Thymus (tissue), 11 donors: Measurements from ENCODE around the gene COPG1. TPM values are rescaled to one million over a fixed set of nuclear protein-coding genes. Genes with fewer than 3 reads are reported as not detected.
"Not testable (repeated sequence)": the region's sequence is repeated elsewhere in the genome, so short reads cannot be mapped to it uniquely, and the experiment has no call there.

Source experiments
- DNase-seq, 9 donors: peaks; one replicate each; pipeline ENCODE4 v3.0.0-alpha.2; 2013; ENCODE audit warnings: low spot score in 9 of 9, low read depth in 6 of 9, missing footprints in 1 of 9
- H3K27ac ChIP-seq, 2 donors: one replicate each; pipeline ENCODE4 v1.5.1; 2013; ENCODE audit warnings: control low read depth in 1 of 2, low read depth in 1 of 2, low read length in 1 of 2, mild to moderate bottlenecking in 1 of 2, moderate library complexity in 1 of 2
- H3K27me3 ChIP-seq, 2 donors: one replicate each; pipeline ENCODE4 v1.5.1; 2013; ENCODE audit warnings: low read length in 1 of 2; ENCODE audit not compliant: control insufficient read depth in 2 of 2, insufficient read depth in 1 of 2
- H3K36me3 ChIP-seq, 2 donors: one replicate each; pipeline ENCODE4 v1.5.1; 2013; ENCODE audit warnings: low read length in 1 of 2, mild to moderate bottlenecking in 1 of 2, moderate library complexity in 1 of 2; ENCODE audit not compliant: control insufficient read depth in 2 of 2, insufficient read depth in 2 of 2
- H3K4me1 ChIP-seq, 2 donors: one replicate each; pipeline ENCODE4 v1.5.1; 2013; ENCODE audit warnings: low read length in 2 of 2; ENCODE audit not compliant: control insufficient read depth in 2 of 2, insufficient read depth in 2 of 2
- H3K4me3 ChIP-seq, 2 donors: one replicate each; pipeline ENCODE4 v1.5.1; 2013; ENCODE audit warnings: low read length in 2 of 2, control low read depth in 1 of 2, mild to moderate bottlenecking in 1 of 2
- H3K9me3 ChIP-seq, 2 donors: one replicate each; pipeline ENCODE4 v1.5.1; 2013; ENCODE audit warnings: low read length in 1 of 2, mild to moderate bottlenecking in 1 of 2; ENCODE audit not compliant: control insufficient read depth in 2 of 2, insufficient read depth in 1 of 2
- WGBS: extraction: QIAGEN DNeasy Blood & Tissue Kit; methylation state at CpG from one replicate; pipeline ENCODE4 v1.1.7; 2013; 5-methylcytosine and 5-hydroxymethylcytosine counted together
- polyA plus RNA-seq: library from polyadenylated mRNA; stranded (reverse); fragments of 200-250 nt; gene quantifications from one replicate; pipeline ENCODE4 v1.2.3, GENCODE V29; 2013
- total RNA-seq: library from RNA; stranded (reverse); fragments of 120-200 nt; gene quantifications from one replicate; pipeline ENCODE4 v1.2.4, GENCODE V29; 2013
- donor health status: healthy.

The COPG1 gene
- total and polyA plus RNA-seq, 2 donors, result 70.8 to 74.7 TPM

DNA sequence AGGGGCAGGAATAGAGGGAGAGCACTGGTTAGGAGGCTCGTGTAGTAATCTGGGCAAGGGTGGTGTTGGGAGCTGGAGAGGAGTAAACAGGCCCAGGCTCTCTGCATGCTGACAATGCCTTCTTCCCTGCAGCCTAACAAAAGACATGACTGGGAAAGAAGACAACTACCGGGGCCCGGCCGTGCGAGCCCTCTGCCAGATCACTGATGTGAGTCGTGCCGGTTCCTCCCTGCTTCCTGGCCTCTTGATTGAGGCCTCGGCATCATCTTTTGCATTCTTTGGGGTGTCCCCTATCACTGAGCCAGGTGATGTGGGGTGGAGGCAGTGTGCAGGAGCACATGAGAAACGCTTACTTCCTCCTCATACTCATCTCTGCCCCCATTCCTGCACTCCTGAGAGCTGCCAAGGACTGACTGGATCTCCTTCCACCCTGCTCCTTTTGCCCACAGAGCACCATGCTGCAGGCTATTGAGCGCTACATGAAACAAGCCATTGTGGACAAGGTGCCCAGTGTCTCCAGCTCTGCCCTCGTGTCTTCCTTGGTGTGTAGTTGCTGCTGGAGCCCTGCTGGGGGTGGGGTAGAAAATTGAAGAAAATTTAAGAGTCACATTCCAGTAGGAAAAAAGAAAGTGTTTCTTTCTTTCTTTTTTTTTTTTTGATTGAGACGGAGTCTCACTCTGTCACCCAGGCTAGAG is 5.3 kb downstream of the COPG1 start:
- no peak for DNase-seq
- WGBS, result 95% methylated on average over 12 of the region's 12 CpGs
- no peak overlapping the region for H3K4me3 ChIP-seq
- H3K4me1 ChIP-seq, result peaks cover 5 to 8% of the 10 kb centered on the region in 2 donors
- no peaks in the 10 kb centered on the region for H3K27me3 ChIP-seq
- no peak overlapping the region for H3K27ac ChIP-seq
- no peaks in the 10 kb centered on the region for H3K9me3 ChIP-seq
- H3K36me3 ChIP-seq, result peaks cover 66 to 70% of the 10 kb centered on the region in 2 donors

DNA sequence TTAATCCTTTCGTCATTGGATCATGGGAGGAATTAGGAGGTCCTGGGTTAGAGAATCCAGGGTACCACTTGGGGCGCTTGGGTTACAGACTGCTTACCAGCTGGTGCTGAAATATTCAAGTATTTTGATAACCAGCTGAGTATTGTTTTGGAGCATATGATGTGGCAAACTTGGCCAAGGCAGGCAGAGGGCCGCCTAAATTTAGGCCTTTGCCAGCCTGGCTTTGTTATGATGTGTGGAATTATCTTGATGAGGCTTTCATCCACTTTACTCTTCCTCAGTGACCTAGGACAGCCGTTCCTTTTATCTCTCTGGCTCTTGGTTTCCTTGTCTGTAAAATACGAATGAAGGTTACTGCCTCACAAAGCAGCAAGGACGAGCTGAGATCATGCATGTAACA is 6.9 kb downstream of the COPG1 start:
- peaks cover 82 to 85% of the 10 kb centered on the region in 2 donors for H3K36me3 ChIP-seq
- H3K9me3 ChIP-seq, result no peaks in the 10 kb centered on the region
- no peaks in the 10 kb centered on the region for H3K27me3 ChIP-seq
- H3K4me3 ChIP-seq, result no peak overlapping the region
- over 99% methylated on average over 6 of the region's 6 CpGs for WGBS
- no peak overlapping the region for H3K27ac ChIP-seq
- DNase-seq, result no peak
- no peaks in the 10 kb centered on the region for H3K4me1 ChIP-seq

DNA sequence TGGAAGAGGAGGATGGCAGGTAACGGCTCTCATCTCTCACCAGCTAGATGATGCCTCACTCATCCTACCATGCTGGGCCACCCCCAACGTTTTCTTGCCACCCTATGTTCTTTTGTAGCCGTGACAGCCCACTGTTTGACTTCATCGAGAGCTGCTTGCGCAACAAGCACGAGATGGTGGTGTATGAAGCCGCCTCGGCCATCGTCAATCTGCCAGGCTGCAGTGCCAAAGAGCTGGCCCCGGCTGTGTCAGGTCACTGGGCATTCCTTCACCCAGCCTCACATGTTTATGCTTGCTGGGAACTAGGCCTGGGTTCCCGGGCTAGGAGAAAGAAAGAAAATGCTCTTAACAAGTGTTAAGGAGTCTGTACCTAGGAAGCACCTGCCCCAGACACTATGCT is 8.2 kb downstream of the COPG1 start:
- Histone ChIP-seq H3K36me3 (peaks cover 84 to 87% of the 10 kb centered on the region in 2 donors), H3K4me1 (no peaks in the 10 kb centered on the region), H3K9me3 (no peaks in the 10 kb centered on the region), H3K4me3 (no peak overlapping the region), H3K27ac (no peak overlapping the region), H3K27me3 (no peaks in the 10 kb centered on the region)
- DNase-seq, result no peak
- 97% methylated on average over 11 of the region's 11 CpGs for WGBS

DNA sequence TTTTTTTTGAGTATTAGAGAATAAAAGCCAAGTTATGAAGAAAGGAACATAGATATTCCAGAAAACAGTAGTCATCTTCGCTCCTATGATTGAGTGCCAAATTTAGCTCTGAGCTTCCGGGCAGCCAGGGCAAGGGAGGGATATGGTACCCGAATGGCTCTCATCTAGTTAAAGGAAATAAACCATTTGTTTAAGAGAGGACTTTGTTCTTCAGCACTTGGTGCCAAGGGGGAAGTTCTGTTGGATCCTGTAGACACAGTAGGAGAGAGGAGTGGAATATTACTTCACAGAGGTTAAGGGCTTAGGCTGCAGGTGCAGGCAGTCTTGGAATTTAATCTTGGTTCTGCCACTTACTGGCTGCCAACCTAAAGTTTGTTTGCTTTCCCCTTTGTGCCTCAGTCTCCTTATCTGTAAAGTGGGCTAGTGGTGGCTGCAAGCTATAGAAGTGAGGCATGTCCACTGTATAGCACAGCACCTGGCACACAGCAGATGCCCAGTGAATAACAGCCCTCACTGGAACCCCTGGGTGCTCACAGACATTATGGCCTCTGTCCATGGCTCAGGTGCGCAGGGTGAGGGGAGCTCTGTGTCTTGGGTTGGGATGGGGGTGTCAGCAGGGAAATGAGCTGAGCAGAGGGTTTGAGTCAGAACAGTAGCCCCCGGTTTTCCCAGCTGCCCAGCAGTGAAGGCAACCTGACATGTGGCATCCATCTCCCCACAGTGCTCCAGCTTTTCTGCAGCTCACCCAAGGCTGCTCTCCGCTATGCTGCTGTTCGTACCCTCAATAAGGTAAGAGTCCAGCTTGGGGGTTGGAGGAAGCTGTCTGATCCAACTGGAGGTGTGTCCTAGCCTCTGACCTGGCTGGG is 10.4 kb downstream of the COPG1 start:
- H3K36me3 ChIP-seq, result peaks cover 82 to 90% of the 10 kb centered on the region in 2 donors
- H3K4me1 ChIP-seq, result no peaks in the 10 kb centered on the region
- DNase-seq, result no peak
- no peaks in the 10 kb centered on the region for H3K27me3 ChIP-seq
- no peak overlapping the region for H3K4me3 ChIP-seq
- H3K9me3 ChIP-seq, result no peaks in the 10 kb centered on the region
- WGBS, result 97% methylated on average over 7 of the region's 7 CpGs
- H3K27ac ChIP-seq, result no peak overlapping the region

DNA sequence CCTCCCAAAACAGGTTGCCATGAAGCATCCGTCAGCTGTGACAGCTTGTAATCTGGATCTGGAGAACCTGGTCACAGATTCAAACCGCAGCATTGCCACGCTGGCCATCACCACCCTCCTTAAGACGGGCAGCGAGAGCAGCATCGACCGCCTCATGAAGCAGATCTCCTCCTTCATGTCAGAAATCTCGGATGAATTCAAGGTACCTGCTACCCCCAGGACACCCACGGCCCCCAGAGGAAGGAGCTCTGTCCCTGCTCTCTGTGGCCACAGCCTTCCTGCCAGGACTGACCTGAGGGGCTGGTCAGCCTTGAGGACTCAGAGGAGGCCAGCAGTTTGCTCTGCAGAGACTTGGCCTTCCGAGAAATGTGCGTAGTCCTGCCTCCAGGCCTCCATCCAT is 11.2 kb downstream of the COPG1 start:
- no peaks in the 10 kb centered on the region for H3K4me1 ChIP-seq
- WGBS, result over 99% methylated on average over 11 of the region's 11 CpGs

DNA sequence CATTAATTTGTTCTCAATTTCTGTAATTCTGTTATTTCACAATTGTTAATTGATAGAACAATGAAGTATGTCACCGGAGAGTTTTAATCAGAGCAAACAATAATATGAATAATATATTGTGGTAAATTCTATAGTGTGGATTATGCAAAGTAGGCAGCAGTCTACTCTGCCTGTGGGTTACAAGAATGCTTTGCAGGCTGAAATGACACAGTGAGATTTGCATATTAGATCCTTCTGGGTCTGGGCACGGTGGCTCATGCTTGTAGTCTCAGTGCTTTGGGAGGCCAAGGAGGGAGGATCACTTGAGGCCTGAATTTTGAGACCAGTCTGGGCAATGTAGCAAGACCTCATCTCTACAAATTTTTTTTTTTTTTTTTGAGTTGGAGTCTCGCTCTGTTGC is 12.5 kb downstream of the COPG1 start:
- peaks cover 74 to 89% of the 10 kb centered on the region in 2 donors for H3K36me3 ChIP-seq
- no peaks in the 10 kb centered on the region for H3K4me1 ChIP-seq
- no peak for DNase-seq
- H3K27ac ChIP-seq, result no peak overlapping the region
- WGBS, result over 99% methylated on average over 3 of the region's 3 CpGs
- H3K4me3 ChIP-seq, result no peak overlapping the region
- H3K27me3 ChIP-seq, result no peaks in the 10 kb centered on the region
- H3K9me3 ChIP-seq, result no peaks in the 10 kb centered on the region

More for the DNA sequence above, 11.2 kb downstream of the COPG1 start:
- Histone ChIP-seq H3K9me3 (no peaks in the 10 kb centered on the region), H3K4me3 (no peak overlapping the region), H3K27me3 (no peaks in the 10 kb centered on the region), H3K27ac (no peak overlapping the region), H3K36me3 (peaks cover 82 to 90% of the 10 kb centered on the region in 2 donors)
- DNase-seq, result no peak

DNA sequence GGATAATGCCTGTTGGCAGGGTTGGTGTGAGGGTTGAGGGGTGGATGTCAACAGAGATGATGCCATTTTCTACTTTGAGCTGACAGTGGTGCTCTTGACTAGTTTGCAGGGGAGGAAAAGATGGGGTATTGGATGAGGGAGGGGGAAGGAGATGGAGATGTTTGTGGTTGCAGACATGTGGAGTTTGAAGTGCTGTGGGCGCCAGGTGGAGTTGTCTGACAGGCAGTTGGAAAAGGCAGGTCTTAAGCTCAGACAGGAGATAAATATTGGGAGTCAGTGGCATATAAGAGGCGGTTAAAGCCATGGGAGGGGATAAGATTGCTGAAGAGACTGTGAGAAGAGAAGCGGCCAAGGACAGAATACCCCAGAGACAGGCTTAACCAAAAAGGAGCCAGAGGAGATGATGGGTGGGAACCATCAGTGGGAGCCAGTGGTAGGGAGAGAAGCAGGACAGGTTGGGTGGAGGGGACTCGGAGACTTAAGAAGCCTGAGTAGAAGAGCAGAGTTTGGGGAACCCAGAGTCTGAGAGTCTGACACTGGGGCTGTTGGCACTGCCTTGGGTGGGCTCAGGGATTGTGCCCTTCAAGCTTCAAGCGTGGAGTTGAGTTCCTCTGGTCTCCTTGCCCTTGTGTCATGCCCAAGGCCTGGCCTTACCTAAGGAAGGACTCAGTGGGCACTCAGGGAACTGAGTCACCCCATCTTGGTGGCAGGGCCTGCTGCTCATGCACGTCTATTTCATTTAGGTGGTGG is 13.9 kb downstream of the COPG1 start:
- H3K27ac ChIP-seq, result no peak overlapping the region
- H3K4me3 ChIP-seq, result no peak overlapping the region
- no peaks in the 10 kb centered on the region for H3K9me3 ChIP-seq
- H3K27me3 ChIP-seq, result no peaks in the 10 kb centered on the region
- H3K4me1 ChIP-seq, result no peaks in the 10 kb centered on the region
- DNase-seq, result peak in 1 of 9 donors; percentile 29
- H3K36me3 ChIP-seq, result peaks cover 72 to 89% of the 10 kb centered on the region in 2 donors
- 75% methylated on average over 6 of the region's 6 CpGs for WGBS

DNA sequence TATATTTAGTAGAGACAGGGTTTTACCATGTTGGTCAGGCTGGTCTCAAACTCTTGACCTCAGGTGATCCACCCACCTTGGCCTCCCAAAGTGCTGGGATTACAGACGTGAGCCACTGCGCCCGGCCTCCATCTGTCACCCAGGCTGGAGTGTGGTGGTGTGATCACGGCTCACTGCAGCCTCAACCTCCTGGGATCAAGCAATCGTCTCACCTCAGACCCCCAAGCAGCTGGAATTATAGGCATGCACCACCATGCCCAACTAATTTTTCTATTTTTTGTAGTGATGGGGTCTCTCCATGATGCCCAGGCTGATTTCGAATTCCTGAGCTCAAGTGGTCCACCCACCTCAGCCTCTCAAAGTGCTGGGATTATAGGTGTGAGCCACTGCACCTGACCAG is 15.6 kb downstream of the COPG1 start:
- H3K9me3 ChIP-seq, H3K27me3 ChIP-seq, DNase-seq, H3K4me3 ChIP-seq, H3K4me1 ChIP-seq, H3K27ac ChIP-seq: not testable (repeated sequence)
- peaks cover 79 to 93% of the 10 kb centered on the region in 2 donors for H3K36me3 ChIP-seq
- WGBS, result over 99% methylated on average over 6 of the region's 6 CpGs

DNA sequence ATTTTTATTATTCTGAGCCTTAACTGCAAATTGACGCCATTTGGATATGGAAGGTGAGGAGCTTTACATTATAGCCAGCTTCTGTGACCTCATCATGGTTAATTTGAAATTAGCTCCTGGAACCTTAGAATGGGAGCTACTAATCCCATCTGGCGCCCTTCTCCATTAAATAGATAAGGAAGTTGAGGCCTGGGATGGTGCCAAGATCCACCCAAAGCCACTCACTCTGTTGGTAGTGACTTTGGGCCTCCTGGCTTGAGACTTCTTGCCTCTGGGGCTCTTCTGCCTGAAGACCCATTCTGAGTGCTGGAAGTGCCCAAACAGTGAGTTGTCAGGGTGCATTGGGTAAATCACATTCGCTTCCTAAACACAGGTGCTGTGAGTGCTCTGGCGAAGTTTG is 17.2 kb downstream of the COPG1 start:
- H3K9me3 ChIP-seq, result no peaks in the 10 kb centered on the region
- 96% methylated on average over 4 of the region's 4 CpGs for WGBS
- no peak overlapping the region for H3K27ac ChIP-seq
- no peak for DNase-seq
- no peak overlapping the region for H3K4me3 ChIP-seq
- H3K27me3 ChIP-seq, result no peaks in the 10 kb centered on the region
- no peaks in the 10 kb centered on the region for H3K4me1 ChIP-seq
- peaks cover 70 to 93% of the 10 kb centered on the region in 2 donors for H3K36me3 ChIP-seq
